H9 (cell line): ENCODE measurements around the gene OR10G7. TPM values are rescaled to one million over a fixed set of nuclear protein-coding genes. Genes with fewer than 3 reads are reported as not detected.
A peak's percentile ranks its signal among the peaks of the same experiment; 100 is the strongest.

ENCODE experiments used
- DNase-seq: peaks from one replicate; pipeline ENCODE4 v3.0.0-alpha.2; 2017
- H2AFZ ChIP-seq: one replicate; pipeline ENCODE4 v1.6.1; 2013; ENCODE audit warnings: mild to moderate bottlenecking, low read length, control low read depth, moderate library complexity
- H2AK5ac ChIP-seq: 2 replicates; pipeline ENCODE4 v1.6.1; 2013; ENCODE audit warnings: low read length, control low read depth, mixed read lengths; ENCODE audit not compliant: insufficient read length
- H2BK120ac ChIP-seq: one replicate; pipeline ENCODE4 v1.6.1; 2013; ENCODE audit warnings: low read depth, mild to moderate bottlenecking, low read length, control low read depth, inconsistent platforms; ENCODE audit not compliant: poor library complexity, severe bottlenecking
- H2BK12ac ChIP-seq: 2 replicates; pipeline ENCODE4 v1.6.1; 2013; ENCODE audit warnings: low read length, control low read depth, mixed read lengths, low read depth; ENCODE audit not compliant: insufficient read length
- H2BK15ac ChIP-seq: 2 replicates; pipeline ENCODE4 v1.6.1; 2013; ENCODE audit warnings: low read depth, low read length, control low read depth
- H2BK20ac ChIP-seq: one replicate; pipeline ENCODE4 v1.6.1; 2013; ENCODE audit warnings: low read depth, mild to moderate bottlenecking, low read length, control low read depth, inconsistent platforms; ENCODE audit not compliant: poor library complexity, severe bottlenecking
- H2BK5ac ChIP-seq: 2 replicates; pipeline ENCODE4 v1.6.1; 2013; ENCODE audit warnings: low read length, control low read depth, mixed read lengths; ENCODE audit not compliant: insufficient read length
- H3K14ac ChIP-seq: 2 replicates; pipeline ENCODE4 v1.6.1; 2013; ENCODE audit warnings: low read length, control low read depth; ENCODE audit not compliant: insufficient read depth
- H3K18ac ChIP-seq: 2 replicates; pipeline ENCODE4 v1.6.1; 2013; ENCODE audit warnings: low read depth, mild to moderate bottlenecking, mixed read lengths, low read length, control low read depth; ENCODE audit not compliant: insufficient read length
- H3K23ac ChIP-seq: 2 replicates; pipeline ENCODE4 v1.6.1; 2013; ENCODE audit warnings: low read length, control low read depth, mixed read lengths, low read depth; ENCODE audit not compliant: insufficient read length
- H3K23me2 ChIP-seq: 2 replicates; pipeline ENCODE4 v1.6.1; 2013; ENCODE audit warnings: low read depth, mild to moderate bottlenecking, mixed read lengths, low read length, control low read depth; ENCODE audit not compliant: insufficient read length, poor library complexity, severe bottlenecking
- H3K27ac ChIP-seq: 2 replicates; pipeline ENCODE4 v1.5.1; 2013; ENCODE audit warnings: low read length, control low read depth, mixed read lengths, low read depth; ENCODE audit not compliant: insufficient read length
- H3K27me3 ChIP-seq: 2 replicates; pipeline ENCODE4 v1.6.1; 2013; ENCODE audit warnings: low read length, control low read depth, inconsistent platforms; ENCODE audit not compliant: insufficient read depth
- H3K4ac ChIP-seq: 2 replicates; pipeline ENCODE4 v1.6.1; 2013; ENCODE audit warnings: low read depth, mild to moderate bottlenecking, control low read depth, inconsistent platforms, low read length, moderate library complexity
- H3K4me1 ChIP-seq: 2 replicates; pipeline ENCODE4 v1.6.1; 2013; ENCODE audit warnings: low read length, control low read depth, inconsistent platforms; ENCODE audit not compliant: insufficient read depth
- H3K4me2 ChIP-seq: 2 replicates; pipeline ENCODE4 v1.6.1; 2013; ENCODE audit warnings: low read length, control low read depth, mixed read lengths; ENCODE audit not compliant: insufficient read length, insufficient read depth
- H3K56ac ChIP-seq: 2 replicates; pipeline ENCODE4 v1.6.1; 2013; ENCODE audit warnings: low read depth, mild to moderate bottlenecking, mixed read lengths, low read length, control low read depth; ENCODE audit not compliant: insufficient read length
- H3K79me1 ChIP-seq: 2 replicates; pipeline ENCODE4 v1.6.1; 2013; ENCODE audit warnings: low read depth, mild to moderate bottlenecking, moderate library complexity, low read length, control low read depth, inconsistent platforms; ENCODE audit not compliant: insufficient read depth, poor library complexity, severe bottlenecking
- H3K79me2 ChIP-seq: 2 replicates; pipeline ENCODE4 v1.6.1; 2013; ENCODE audit warnings: low read length, control low read depth, inconsistent platforms; ENCODE audit not compliant: insufficient read depth
- H3K9ac ChIP-seq: 2 replicates; pipeline ENCODE4 v1.6.1; 2013; ENCODE audit warnings: low read length, control low read depth, mixed read lengths; ENCODE audit not compliant: insufficient read length; ENCODE audit errors: extremely low read depth
- H3K9me3 ChIP-seq: one replicate; pipeline ENCODE4 v1.6.1; 2013; ENCODE audit warnings: low read depth, low read length, inconsistent platforms; ENCODE audit not compliant: control insufficient read depth
- H3T11ph ChIP-seq: one replicate; pipeline ENCODE4 v1.6.1; 2013; ENCODE audit warnings: mild to moderate bottlenecking, low read length, control low read depth, inconsistent platforms
- H4K20me1 ChIP-seq: one replicate; pipeline ENCODE4 v1.6.1; 2013; ENCODE audit not compliant: control insufficient read depth, insufficient read length, insufficient read depth
- H4K5ac ChIP-seq: 2 replicates; pipeline ENCODE4 v1.6.1; 2013; ENCODE audit warnings: low read depth, mild to moderate bottlenecking, mixed read lengths, low read length, control low read depth; ENCODE audit not compliant: insufficient read length
- H4K8ac ChIP-seq: replicated peaks from 2 replicates; pipeline ENCODE4 v1.6.1; 2013; ENCODE audit warnings: low read length, control low read depth, mixed read lengths, low read depth; ENCODE audit not compliant: insufficient read length
- H4K91ac ChIP-seq: 2 replicates; pipeline ENCODE4 v1.6.1; 2013; ENCODE audit warnings: low read depth, mild to moderate bottlenecking, moderate library complexity, mixed read lengths, low read length, control low read depth; ENCODE audit not compliant: insufficient read length
- H3K27ac Mint-ChIP-seq, 3 experiments: 2 replicates in 2 of 3; 3 replicates in 1 of 3; pipeline ENCODE4 v1.8.0; 2020 to 2021; ENCODE audit warnings: mixed read lengths in 3 of 3, mild to moderate bottlenecking in 1 of 3, moderate library complexity in 1 of 3
- H3K27me3 Mint-ChIP-seq: 2 replicates; pipeline ENCODE4 v1.8.0; 2021; ENCODE audit warnings: low read depth, mild to moderate bottlenecking, moderate library complexity, mixed read lengths
- H3K36me3 Mint-ChIP-seq, 3 experiments: 2 replicates in 2 of 3; 3 replicates in 1 of 3; pipeline ENCODE4 v1.8.0; 2020 to 2021; ENCODE audit warnings: low read depth in 3 of 3, mixed read lengths in 3 of 3; ENCODE audit not compliant: insufficient read depth in 1 of 3
- H3K4me1 Mint-ChIP-seq, 2 experiments: 2 replicates each; pipeline ENCODE4 v1.8.0; 2020; ENCODE audit warnings: mixed read lengths in 2 of 2
- H3K4me3 Mint-ChIP-seq, 2 experiments: 2 replicates in 1 of 2; 3 replicates in 1 of 2; pipeline ENCODE4 v1.8.0; 2020 to 2021; ENCODE audit warnings: mild to moderate bottlenecking in 2 of 2, mixed read lengths in 2 of 2, moderate library complexity in 1 of 2
- H3K9me3 Mint-ChIP-seq, 2 experiments: 2 replicates in 1 of 2; 3 replicates in 1 of 2; pipeline ENCODE4 v1.8.0; 2020; ENCODE audit warnings: mild to moderate bottlenecking in 2 of 2, mixed read lengths in 2 of 2, moderate library complexity in 1 of 2
- WGBS: extraction: QIAGEN DNeasy Blood & Tissue Kit; methylation state at CpG from one replicate; pipeline ENCODE4 v1.1.7; 2013; ENCODE audit warnings: missing lambda C conversion rate, low lambda C conversion rate, mixed read lengths; ENCODE audit not compliant: insufficient read length; ENCODE audit errors: extremely low coverage; 5-methylcytosine and 5-hydroxymethylcytosine counted together
- long read RNA-seq: library from polyadenylated mRNA; unstranded; transcript quantifications from one replicate; pipeline ENCODE4 v2.0.0, GENCODE V29; 2020
- total RNA-seq: library from RNA; stranded (reverse); gene quantifications from 2 replicates; pipeline ENCODE4 v1.2.1, GENCODE V29; 2021
- TF ChIP-seq, protein P1 (sequence below): fragments of 200-600 bp; sonication (generic); conservative IDR thresholded peaks from 3 replicates; pipeline ENCODE4 v1.8.0; 2021; ENCODE audit warnings: antibody characterized with exemption, mild to moderate bottlenecking

The OR10G7 gene
- not detected in 2 replicates for total RNA-seq
- long read RNA-seq: 0 reads

GRCh38 chr11:124041254-124041653 lies at the start of gene OR10G7:
Gene OR10G7 (minus strand): TSS chr11:124041325. CDS start chr11:124039001, 2,324 bp downstream.
- no peak within 1 kb of the TSS for H2AFZ ChIP-seq
- H2BK120ac ChIP-seq: no peak within 1 kb of the TSS
- no peak within 1 kb of the TSS for H2BK20ac ChIP-seq
- no peak within 1 kb of the TSS for H3K27ac ChIP-seq
- no peak within 1 kb of the TSS for H3K56ac ChIP-seq
- no peak within 1 kb of the TSS for H3K4ac ChIP-seq
- H2BK12ac ChIP-seq: no peak within 1 kb of the TSS
- Mint-ChIP-seq H3K9me3 (no peaks in the 10 kb centered on the region; a peak in 1 of 5 replicates), H3K36me3 (no peaks in the 10 kb centered on the region), H3K27ac (peak within 1 kb of the TSS in 2 of 3 experiments; percentile 67 to 79; a peak in 2 of 7 replicates), H3K27me3 (peaks cover 1% of the 10 kb centered on the region; the same call in 1 of the 2 replicates), H3K4me3 (0 out of 5 replicates have a peak within 1 kb of the TSS, but pooled peaks of 1 of the 2 experiments have one; percentile 31), H3K4me1 (peaks cover 0 to 8% of the 10 kb centered on the region in 2 experiments; a peak in 2 of 4 replicates)
- H3K79me2 ChIP-seq: no peaks in the 10 kb centered on the region
- H3K23ac ChIP-seq: no peak within 1 kb of the TSS
- H3K9ac ChIP-seq: no peak within 1 kb of the TSS
- H2AK5ac ChIP-seq: no peak within 1 kb of the TSS
- no CpG with 5 or more reads among the region's 1 CpG for WGBS
- no peaks in the 10 kb centered on the region for H3K23me2 ChIP-seq
- DNase-seq: no peak
- H4K5ac ChIP-seq: no peak within 1 kb of the TSS
- no peak within 1 kb of the TSS for H3K4me2 ChIP-seq
- no peak within 1 kb of the TSS for H3T11ph ChIP-seq
- no peaks in the 10 kb centered on the region for H4K20me1 ChIP-seq
- H2BK15ac ChIP-seq: no peak within 1 kb of the TSS
- no peak within 1 kb of the TSS for H3K18ac ChIP-seq
- H3K9me3 ChIP-seq: no peaks in the 10 kb centered on the region
- H3K14ac ChIP-seq: no peak within 1 kb of the TSS
- no peaks in the 10 kb centered on the region for H3K79me1 ChIP-seq
- H3K4me1 ChIP-seq: no peaks in the 10 kb centered on the region
- H4K8ac ChIP-seq: no peak within 1 kb of the TSS
- TF ChIP-seq, protein P1, sequence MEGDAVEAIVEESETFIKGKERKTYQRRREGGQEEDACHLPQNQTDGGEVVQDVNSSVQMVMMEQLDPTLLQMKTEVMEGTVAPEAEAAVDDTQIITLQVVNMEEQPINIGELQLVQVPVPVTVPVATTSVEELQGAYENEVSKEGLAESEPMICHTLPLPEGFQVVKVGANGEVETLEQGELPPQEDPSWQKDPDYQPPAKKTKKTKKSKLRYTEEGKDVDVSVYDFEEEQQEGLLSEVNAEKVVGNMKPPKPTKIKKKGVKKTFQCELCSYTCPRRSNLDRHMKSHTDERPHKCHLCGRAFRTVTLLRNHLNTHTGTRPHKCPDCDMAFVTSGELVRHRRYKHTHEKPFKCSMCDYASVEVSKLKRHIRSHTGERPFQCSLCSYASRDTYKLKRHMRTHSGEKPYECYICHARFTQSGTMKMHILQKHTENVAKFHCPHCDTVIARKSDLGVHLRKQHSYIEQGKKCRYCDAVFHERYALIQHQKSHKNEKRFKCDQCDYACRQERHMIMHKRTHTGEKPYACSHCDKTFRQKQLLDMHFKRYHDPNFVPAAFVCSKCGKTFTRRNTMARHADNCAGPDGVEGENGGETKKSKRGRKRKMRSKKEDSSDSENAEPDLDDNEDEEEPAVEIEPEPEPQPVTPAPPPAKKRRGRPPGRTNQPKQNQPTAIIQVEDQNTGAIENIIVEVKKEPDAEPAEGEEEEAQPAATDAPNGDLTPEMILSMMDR: no peak
- H4K91ac ChIP-seq: no peak within 1 kb of the TSS
- H3K27me3 ChIP-seq: no peaks in the 10 kb centered on the region
- H2BK5ac ChIP-seq: no peak within 1 kb of the TSS
